ENCODE measurements around the gene NSUN4. TPM values are rescaled to one million over a fixed set of nuclear protein-coding genes. Genes with fewer than 3 reads are reported as not detected.

NSUN4 gene
- total RNA-seq, 1 experiment from 2014 or later, result 33.9 TPM

DNA sequence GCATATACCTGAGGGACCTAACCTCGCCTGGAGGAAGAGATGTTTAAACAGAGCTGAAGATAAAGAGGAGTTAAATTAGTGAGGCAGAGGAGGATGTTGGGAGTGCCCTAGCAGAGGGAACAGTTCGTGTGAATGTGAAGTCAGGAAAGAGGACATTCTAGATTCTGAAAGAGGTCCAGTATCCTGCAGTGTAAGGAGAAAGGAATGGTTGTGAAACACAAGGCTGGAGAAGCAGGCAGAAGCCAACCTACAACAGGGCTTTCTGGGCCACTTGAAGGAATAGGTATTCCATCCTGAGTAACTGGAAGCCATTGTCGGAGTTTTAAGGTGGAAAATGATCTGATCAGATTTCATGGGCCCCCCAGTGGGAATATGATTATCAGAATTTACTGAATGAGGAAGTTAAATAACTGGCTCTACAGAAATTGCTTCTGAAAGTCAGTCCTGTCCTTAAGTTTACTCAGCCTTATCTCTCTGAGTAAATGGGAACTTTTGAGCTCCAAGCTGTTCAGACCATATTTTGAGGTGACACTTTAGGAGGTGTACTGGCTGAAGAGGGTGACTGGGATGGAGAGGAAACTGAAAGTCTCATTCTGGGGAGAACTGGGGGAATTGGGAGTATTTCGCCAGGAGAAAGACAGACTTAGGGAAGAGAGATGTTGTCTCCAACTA lies 29.1 kb downstream of the NSUN4 start:
- H3K4me2 ChIP-seq, result no peak overlapping the region
- peaks cover 8% of the 10 kb centered on the region; the same call in 1 of the 2 replicates for H3F3A ChIP-seq (ENCODE audit: insufficient read depth, low read depth)
- H3K79me2 ChIP-seq (ENCODE audit: low read depth), result no peaks in the 10 kb centered on the region
- H3K27me3 ChIP-seq (ENCODE audit: insufficient read depth, low read depth), result no peaks in the 10 kb centered on the region
- no peaks in the 10 kb centered on the region for H3K4me1 ChIP-seq (replicated peaks; ENCODE audit: insufficient read depth)
- no peaks in the 10 kb centered on the region for H3K36me3 ChIP-seq (ENCODE audit: low read depth)
- no peaks in the 10 kb centered on the region for H3K9me2 ChIP-seq (ENCODE audit: insufficient read depth)
- H3K4me3 ChIP-seq, result no peak overlapping the region
- no peaks in the 10 kb centered on the region for H3K9me3 ChIP-seq (ENCODE audit: insufficient read depth, low read depth)
- intact Hi-C loops (cut with micrococcal nuclease; ENCODE audit: unreplicated experiment), result no loop called here
- H2AFZ ChIP-seq, result no peak overlapping the region
- no peak for TF ChIP-seq EZH2 (IDR thresholded peaks at IDR 0.05; ENCODE audit: low read depth)
- TF ChIP-seq, protein P1, sequence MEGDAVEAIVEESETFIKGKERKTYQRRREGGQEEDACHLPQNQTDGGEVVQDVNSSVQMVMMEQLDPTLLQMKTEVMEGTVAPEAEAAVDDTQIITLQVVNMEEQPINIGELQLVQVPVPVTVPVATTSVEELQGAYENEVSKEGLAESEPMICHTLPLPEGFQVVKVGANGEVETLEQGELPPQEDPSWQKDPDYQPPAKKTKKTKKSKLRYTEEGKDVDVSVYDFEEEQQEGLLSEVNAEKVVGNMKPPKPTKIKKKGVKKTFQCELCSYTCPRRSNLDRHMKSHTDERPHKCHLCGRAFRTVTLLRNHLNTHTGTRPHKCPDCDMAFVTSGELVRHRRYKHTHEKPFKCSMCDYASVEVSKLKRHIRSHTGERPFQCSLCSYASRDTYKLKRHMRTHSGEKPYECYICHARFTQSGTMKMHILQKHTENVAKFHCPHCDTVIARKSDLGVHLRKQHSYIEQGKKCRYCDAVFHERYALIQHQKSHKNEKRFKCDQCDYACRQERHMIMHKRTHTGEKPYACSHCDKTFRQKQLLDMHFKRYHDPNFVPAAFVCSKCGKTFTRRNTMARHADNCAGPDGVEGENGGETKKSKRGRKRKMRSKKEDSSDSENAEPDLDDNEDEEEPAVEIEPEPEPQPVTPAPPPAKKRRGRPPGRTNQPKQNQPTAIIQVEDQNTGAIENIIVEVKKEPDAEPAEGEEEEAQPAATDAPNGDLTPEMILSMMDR (conservative IDR thresholded peaks at IDR 0.05), result no peak
- POLR2A ChIA-PET (ENCODE audit: unreplicated experiment), result no interaction called here
- CTCF ChIA-PET, result no interaction called here
- BruUV-seq (replicated peaks), result no TSS peak
- H4K20me1 ChIP-seq (ENCODE audit: insufficient read depth), result no peaks in the 10 kb centered on the region
- no peak overlapping the region for H3K27ac ChIP-seq
- no peak for DNase-seq

DNA sequence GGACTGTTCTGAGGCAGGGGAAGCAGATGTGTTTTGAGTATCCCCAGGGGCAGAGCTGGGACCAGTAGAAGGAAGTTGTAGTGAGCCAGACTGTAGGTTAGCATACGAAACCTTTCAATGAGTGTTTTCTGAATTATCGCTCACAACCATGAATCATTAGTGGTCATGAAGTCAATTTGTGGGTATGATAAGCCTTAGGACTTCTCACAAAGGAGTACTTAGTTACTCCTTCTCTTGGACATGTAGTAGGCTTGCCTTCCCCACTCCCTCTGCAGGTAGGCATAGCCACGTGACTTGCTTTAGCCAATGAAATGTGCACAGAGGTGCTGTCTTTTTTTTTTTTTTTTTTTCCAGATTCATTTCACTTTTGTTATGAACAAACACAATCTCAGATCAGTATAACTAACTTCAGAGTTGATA lies 29.6 kb downstream of the NSUN4 start:
- no peak for DNase-seq
- Histone ChIP-seq H4K20me1 (ENCODE audit: insufficient read depth) (no peaks in the 10 kb centered on the region), H2AFZ (no peak overlapping the region), H3K9me2 (ENCODE audit: insufficient read depth) (no peaks in the 10 kb centered on the region), H3K9me3 (ENCODE audit: insufficient read depth, low read depth) (no peaks in the 10 kb centered on the region), H3K4me3 (no peak overlapping the region), H3K27me3 (ENCODE audit: insufficient read depth, low read depth) (no peaks in the 10 kb centered on the region), H3K79me2 (ENCODE audit: low read depth) (no peaks in the 10 kb centered on the region), H3K4me2 (no peak overlapping the region), H3K36me3 (ENCODE audit: low read depth) (no peaks in the 10 kb centered on the region), H3F3A (ENCODE audit: insufficient read depth, low read depth) (peaks cover 8% of the 10 kb centered on the region; the same call in 1 of the 2 replicates), H3K4me1 (replicated peaks; ENCODE audit: insufficient read depth) (no peaks in the 10 kb centered on the region), H3K27ac (no peak overlapping the region)
- no TSS peak for BruUV-seq (replicated peaks)
- intact Hi-C loops (cut with micrococcal nuclease; ENCODE audit: unreplicated experiment), result no loop called here
- ChIA-PET POLR2A (ENCODE audit: unreplicated experiment) (no interaction called here), CTCF (no interaction called here)
- TF ChIP-seq, protein P1 (conservative IDR thresholded peaks at IDR 0.05), result no peak
- TF ChIP-seq EZH2 (IDR thresholded peaks at IDR 0.05; ENCODE audit: low read depth), result no peak

DNA sequence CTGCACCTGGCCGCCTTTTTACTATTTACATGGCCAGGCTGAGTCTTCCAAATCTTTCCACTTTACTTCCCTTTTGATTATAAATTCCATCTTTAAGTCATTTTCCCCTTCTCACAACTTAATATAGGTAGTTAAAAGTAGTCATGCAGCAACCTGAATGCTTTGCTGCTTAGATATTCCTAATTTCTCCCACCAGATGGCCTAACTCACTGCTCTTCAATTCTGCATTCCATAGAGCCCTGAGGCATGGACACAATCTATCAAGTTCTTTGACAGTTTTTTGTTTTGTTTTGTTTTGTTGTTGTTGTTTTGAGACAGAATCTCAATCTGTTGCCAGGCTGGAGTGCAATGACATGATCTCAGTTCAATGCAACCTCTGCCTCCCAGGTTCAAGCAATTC lies 31.8 kb downstream of the NSUN4 start:
- Histone ChIP-seq H3K27ac (no peak overlapping the region), H3K9me2 (ENCODE audit: insufficient read depth) (no peaks in the 10 kb centered on the region), H3K4me2 (no peak overlapping the region), H4K20me1 (ENCODE audit: insufficient read depth) (no peaks in the 10 kb centered on the region), H2AFZ (no peak overlapping the region), H3F3A (ENCODE audit: insufficient read depth, low read depth) (peaks cover 8% of the 10 kb centered on the region; the same call in 1 of the 2 replicates), H3K79me2 (ENCODE audit: low read depth) (no peaks in the 10 kb centered on the region), H3K9me3 (ENCODE audit: insufficient read depth, low read depth) (no peaks in the 10 kb centered on the region), H3K4me1 (replicated peaks; ENCODE audit: insufficient read depth) (no peaks in the 10 kb centered on the region), H3K4me3 (no peak overlapping the region), H3K27me3 (ENCODE audit: insufficient read depth, low read depth) (no peaks in the 10 kb centered on the region), H3K36me3 (ENCODE audit: low read depth) (no peaks in the 10 kb centered on the region)
- BruUV-seq (replicated peaks), result no TSS peak
- intact Hi-C loops (cut with micrococcal nuclease; ENCODE audit: unreplicated experiment), result no loop called here
- POLR2A ChIA-PET (ENCODE audit: unreplicated experiment), result no interaction called here
- no peak for DNase-seq
- TF ChIP-seq EZH2 (IDR thresholded peaks at IDR 0.05; ENCODE audit: low read depth), result no peak
- TF ChIP-seq, protein P1 (conservative IDR thresholded peaks at IDR 0.05), result no peak
- CTCF ChIA-PET, result no interaction called here
